ENCODE data around the gene MED16. TPM values are rescaled to one million over a fixed set of nuclear protein-coding genes. Genes with fewer than 3 reads are reported as not detected.
A peak's percentile ranks its signal among the peaks of the same experiment; 100 is the strongest.

MED16 gene
- total and polyA plus RNA-seq, 9 donors, result 0.62 to 75.4 (median 52.3) TPM

DNA sequence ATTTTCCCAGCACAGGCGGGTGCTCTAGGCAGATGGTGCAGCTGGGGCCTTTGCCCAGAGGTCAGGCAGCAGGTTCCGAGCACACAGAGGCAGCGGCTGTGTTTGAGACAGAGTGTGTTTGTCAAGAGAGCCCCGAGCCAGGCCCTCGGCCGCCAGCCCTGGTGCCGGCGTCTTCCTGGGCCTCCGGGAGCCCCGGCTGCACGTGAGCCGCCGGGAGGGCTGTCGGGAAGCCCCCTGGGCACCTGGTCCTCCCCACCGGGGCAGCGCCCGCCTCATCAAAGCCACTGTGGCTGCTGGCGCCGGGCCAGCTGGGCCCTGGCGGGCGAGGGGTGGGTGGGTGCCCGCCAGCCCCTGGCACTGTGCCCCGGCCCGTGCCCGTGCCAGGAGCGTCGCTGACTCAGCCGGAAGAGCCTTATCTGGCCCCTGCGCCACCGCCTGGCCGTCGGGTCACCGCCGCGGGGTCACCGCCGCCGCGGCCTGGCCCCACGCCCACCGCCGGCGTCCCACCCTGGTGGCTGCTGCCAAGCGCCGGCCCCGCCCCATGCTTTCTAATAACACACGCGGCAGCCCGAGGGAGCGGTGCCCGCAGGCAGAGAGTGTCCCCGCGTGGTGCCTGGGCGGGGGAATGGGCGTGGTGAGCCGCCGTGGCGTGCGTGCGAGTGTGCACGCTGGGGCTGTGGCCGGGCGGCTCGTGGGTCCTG, 47.8 kb upstream of the MED16 start:
- intact Hi-C loops (cut with DNase I), result no loop called here
- Histone ChIP-seq H3K4me1 (ENCODE audit: insufficient read depth) (peaks cover 12% of the 10 kb centered on the region), H3K9me3 (no peaks in the 10 kb centered on the region), H3K27ac (no peak overlapping the region), H3K4me3 (no peak overlapping the region), H3K27me3 (no peaks in the 10 kb centered on the region), H3K36me3 (no peaks in the 10 kb centered on the region)
- TF ChIP-seq POLR2A (IDR thresholded peaks at IDR 0.05), result no peak
- peak in 3 of 5 donors; percentile 47 to 57 (median 48) for DNase-seq
- 68 to 72% (median 69%) methylated on average over 54 to 64 of the region's 64 CpGs for WGBS, 3 donors

DNA sequence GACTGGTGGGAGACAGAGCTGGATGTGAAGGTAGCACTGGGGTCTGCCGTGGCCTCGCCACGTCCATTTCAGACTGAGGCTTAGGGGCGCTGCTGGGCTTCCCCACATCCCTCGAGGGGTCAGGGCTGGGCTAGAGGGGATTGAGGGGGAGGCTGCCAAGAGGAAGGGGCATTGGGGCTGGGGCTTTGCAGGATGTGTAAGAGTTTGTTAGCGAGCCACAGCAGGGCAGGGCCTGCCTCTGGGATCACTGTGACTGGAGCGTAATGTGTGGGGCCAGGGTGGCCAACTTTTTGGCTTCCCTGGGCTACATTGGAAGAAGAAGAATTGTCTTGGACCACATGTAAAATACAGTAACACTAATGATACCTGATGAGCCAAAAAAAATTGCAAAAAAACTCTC, 46.9 kb upstream of the MED16 start:
- 96 to 98% (median 98%) methylated on average over 7 of the region's 7 CpGs for WGBS, 3 donors
- peaks cover 16% of the 10 kb centered on the region for H3K4me1 ChIP-seq (ENCODE audit: insufficient read depth)
- H3K9me3 ChIP-seq, result no peaks in the 10 kb centered on the region
- no peak overlapping the region for H3K27ac ChIP-seq
- no peak overlapping the region for H3K4me3 ChIP-seq
- TF ChIP-seq EP300 (IDR thresholded peaks at IDR 0.05) (no peak), POLR2A (IDR thresholded peaks at IDR 0.05) (no peak)
- TF ChIP-seq, protein P1, sequence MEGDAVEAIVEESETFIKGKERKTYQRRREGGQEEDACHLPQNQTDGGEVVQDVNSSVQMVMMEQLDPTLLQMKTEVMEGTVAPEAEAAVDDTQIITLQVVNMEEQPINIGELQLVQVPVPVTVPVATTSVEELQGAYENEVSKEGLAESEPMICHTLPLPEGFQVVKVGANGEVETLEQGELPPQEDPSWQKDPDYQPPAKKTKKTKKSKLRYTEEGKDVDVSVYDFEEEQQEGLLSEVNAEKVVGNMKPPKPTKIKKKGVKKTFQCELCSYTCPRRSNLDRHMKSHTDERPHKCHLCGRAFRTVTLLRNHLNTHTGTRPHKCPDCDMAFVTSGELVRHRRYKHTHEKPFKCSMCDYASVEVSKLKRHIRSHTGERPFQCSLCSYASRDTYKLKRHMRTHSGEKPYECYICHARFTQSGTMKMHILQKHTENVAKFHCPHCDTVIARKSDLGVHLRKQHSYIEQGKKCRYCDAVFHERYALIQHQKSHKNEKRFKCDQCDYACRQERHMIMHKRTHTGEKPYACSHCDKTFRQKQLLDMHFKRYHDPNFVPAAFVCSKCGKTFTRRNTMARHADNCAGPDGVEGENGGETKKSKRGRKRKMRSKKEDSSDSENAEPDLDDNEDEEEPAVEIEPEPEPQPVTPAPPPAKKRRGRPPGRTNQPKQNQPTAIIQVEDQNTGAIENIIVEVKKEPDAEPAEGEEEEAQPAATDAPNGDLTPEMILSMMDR (IDR thresholded peaks at IDR 0.05), result no peak
- H3K27me3 ChIP-seq, result no peaks in the 10 kb centered on the region
- H3K36me3 ChIP-seq, result no peaks in the 10 kb centered on the region
- no peak for DNase-seq
- intact Hi-C loops (cut with DNase I), result loop anchor here in 1 of 4 donors (10.0 kb wide), 1 partner anchor 265 kb away; the partner anchor contains the start of gene FSTL3

DNA sequence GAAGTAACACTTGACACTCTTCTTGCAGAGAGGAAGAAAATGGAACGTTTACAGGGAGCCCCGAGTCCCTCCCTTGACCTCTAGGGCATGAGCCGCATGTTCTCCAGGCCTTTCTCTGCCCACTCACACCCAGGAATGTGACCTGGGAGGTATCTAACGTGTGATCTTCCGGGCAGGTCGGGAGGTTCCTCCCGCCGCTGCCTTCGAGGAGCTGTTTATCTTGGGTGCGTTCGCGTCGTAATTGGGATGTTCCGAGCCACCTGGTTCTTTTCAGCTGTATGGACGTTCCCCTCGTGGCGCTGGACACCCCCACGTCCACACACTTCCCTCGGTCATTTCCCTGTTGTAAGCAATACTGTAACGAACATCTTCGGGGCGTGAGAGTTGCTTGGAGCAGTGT, 46.5 kb upstream of the MED16 start:
- Histone ChIP-seq H3K4me3 (no peak overlapping the region), H3K4me1 (ENCODE audit: insufficient read depth) (peaks cover 18% of the 10 kb centered on the region), H3K9me3 (no peaks in the 10 kb centered on the region), H3K27me3 (no peaks in the 10 kb centered on the region), H3K36me3 (no peaks in the 10 kb centered on the region), H3K27ac (no peak overlapping the region)
- intact Hi-C loops (cut with DNase I), result loop anchor here in 1 of 4 donors (10.0 kb wide), 1 partner anchor 265 kb away; the partner anchor contains the start of gene FSTL3
- no peak for DNase-seq
- WGBS, 3 donors, result 85 to 88% (median 87%) methylated on average over 22 of the region's 22 CpGs
- TF ChIP-seq POLR2A (IDR thresholded peaks at IDR 0.05), result no peak
- TF ChIP-seq, protein P1 (IDR thresholded peaks at IDR 0.05), result no peak
- no peak for TF ChIP-seq EP300 (IDR thresholded peaks at IDR 0.05)

DNA sequence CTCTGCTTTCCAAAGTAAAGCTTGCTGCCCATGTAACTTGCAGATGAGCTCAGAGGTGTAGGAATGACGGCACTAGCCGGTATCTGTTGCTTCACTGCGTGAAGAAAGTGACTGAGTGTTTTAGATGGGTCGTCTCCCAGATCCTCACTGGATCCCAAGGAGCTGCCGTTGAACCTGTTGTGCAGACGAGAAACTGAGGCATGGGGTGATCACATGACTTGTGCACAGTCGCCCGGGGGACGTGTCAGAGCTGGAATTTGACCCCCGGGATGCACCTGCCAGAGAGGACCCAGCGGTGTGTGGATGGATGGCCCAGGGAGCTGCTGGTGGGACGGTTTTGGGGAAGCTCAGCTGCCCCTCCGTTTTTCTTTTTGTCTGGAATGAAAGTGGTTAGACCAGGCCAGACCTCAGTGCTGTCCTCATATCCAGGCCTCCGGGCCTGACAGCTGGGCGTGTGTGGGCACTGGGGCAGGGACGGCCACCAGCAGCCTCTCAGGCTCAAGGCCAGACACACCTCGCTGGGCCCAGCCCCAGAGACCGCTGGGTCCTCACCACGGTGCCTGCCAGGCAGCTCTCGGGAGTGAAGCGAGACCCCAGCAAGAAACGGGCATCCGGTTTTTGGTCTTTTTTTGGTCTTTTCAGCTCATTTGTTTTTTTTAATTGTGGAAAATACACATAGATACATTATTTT, 45.4 kb upstream of the MED16 start:
- Histone ChIP-seq H3K4me3 (no peak overlapping the region), H3K27me3 (no peaks in the 10 kb centered on the region), H3K4me1 (ENCODE audit: insufficient read depth) (peaks cover 21% of the 10 kb centered on the region), H3K9me3 (no peaks in the 10 kb centered on the region), H3K27ac (no peak overlapping the region), H3K36me3 (no peaks in the 10 kb centered on the region)
- 90 to 96% (median 92%) methylated on average over 23 of the region's 23 CpGs for WGBS, 3 donors
- no peak for DNase-seq
- intact Hi-C loops (cut with DNase I), result loop anchor here in 1 of 4 donors (10.0 kb wide), 1 partner anchor 264 kb away; the partner anchor contains the start of gene FSTL3
- TF ChIP-seq EP300 (IDR thresholded peaks at IDR 0.05), result no peak
- TF ChIP-seq, protein P1 (IDR thresholded peaks at IDR 0.05), result no peak
- no peak for TF ChIP-seq POLR2A (IDR thresholded peaks at IDR 0.05)
